ENCODE measurements around the gene VWA5B1.

GRCh38 chr1:20318521-20318920 lies 27.8 kb downstream of the VWA5B1 start:
- TF ChIP-seq YY1 (IDR thresholded peaks at IDR 0.05; ENCODE audit: insufficient read depth, insufficient read length), result no peak
- no peak for TF ChIP-seq SUZ12 (IDR thresholded peaks at IDR 0.05; ENCODE audit: extremely low read depth, insufficient read depth, insufficient read length)
